ENCODE results near the gene SLMAP.

The SLMAP gene

DNA sequence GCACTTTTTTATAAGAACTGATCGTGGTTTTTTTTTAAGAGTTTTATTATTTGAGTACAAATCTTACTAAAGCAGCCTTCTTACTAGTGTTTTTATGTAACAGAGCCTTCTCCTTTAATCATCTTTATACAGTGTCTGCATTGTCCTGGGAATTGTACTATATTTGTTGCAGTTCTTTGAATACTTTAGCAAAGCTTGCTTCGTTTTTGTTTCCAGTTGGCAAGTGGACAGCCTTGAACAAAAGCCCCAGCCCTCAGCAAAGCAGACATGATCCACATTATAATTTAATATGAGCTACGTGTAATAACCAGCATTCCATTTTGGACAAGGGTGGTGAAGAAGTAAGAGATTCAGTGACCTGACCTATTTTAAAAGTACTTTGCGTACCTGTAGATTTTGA lies 139.9 kb downstream of the SLMAP start:
- DNase-seq (ENCODE audit: low read depth): no peak

DNA sequence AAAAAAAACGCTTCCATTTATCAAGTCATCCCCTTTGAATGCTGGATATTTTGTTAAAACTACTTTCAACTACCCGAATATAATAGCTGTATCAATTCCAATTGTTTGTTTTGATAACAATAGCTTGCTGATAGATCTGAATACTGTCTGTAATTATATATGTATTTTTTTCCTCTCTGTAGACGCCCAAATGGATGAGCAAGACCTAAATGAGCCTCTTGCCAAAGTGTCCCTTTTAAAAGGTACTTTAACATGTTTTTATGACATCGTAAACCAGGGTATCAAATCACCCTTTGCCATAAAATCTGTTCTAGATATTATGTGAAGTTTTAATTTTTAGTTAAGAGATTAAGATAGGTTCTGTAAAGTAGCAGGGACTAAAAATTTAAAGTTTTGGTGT lies 140.6 kb downstream of the SLMAP start:
- DNase-seq (ENCODE audit: low read depth): no peak

DNA sequence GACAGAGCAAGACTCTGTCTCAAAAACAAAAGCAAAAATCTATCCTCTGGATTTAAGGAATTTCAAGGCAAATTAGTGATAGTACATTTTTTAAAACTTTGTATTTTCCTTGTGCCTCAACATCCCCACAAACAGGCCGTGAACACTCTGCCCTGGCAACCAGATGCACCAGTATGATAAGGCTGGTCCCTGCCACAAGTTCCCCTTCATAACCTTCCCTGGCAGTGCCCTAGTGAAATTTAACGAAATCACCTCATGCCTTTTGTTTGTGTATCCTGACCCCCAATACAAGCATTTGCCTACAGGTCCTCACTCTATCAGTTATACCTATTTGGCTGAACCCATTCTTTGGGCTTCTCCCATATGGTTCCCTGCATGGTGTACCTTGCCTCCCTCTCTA lies 144.7 kb downstream of the SLMAP start:
- DNase-seq (ENCODE audit: low read depth): no peak

DNA sequence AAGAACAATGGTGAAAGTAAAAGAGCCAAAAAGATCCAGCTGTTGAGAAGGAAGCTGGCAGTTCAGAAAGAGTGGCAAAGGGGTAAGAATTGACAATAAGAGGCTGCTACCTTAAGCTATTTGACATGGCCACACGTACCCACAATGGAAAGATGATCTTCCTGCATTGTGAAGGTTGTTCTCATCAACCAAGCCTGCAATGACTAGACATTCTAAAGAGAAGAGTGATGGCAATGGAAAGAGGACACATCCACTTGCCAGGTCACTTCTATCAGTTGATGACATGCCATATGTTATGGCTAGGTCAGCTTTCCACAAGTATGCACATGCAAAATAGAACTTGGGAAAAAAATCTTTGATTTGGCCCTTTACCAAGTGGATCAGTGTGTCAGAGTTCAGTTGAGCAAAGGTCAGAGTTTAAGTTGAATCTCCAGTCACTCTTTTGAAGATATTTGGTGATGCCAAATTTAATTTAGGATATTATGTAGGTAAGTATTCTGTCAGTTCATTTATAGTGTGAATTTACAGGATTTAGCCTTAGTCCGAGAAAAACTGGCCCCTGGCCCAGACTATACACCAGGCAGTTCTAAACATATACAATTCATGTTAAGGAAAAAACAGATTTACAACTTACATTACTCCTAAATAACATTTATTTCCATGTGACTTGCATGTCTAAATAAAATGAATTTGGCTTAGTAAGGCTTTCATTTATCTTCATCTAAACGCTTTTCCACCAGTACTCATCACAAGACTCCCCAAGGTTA lies 147.2 kb downstream of the SLMAP start:
- no peak for DNase-seq (ENCODE audit: low read depth)

DNA sequence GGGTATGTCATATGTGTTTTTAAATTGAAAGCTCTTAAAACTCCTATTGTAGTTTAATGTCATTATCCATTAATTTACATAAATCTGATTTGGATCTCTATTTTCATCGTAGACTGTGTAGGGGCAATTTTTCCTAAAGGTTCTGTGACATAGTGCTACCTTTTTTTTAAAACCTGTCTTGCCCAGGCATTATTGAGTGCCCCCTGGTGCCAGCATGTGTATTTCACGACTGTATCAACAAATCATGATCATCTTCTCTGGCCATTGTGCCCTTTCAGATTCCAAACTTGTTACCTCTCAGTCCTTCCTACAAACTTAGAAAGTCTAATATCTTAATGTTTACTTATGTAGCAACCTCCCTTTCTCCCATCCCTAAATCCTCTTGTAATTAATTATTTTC lies 154.9 kb downstream of the SLMAP start:
- peak; percentile 14 for DNase-seq (ENCODE audit: low read depth)

DNA sequence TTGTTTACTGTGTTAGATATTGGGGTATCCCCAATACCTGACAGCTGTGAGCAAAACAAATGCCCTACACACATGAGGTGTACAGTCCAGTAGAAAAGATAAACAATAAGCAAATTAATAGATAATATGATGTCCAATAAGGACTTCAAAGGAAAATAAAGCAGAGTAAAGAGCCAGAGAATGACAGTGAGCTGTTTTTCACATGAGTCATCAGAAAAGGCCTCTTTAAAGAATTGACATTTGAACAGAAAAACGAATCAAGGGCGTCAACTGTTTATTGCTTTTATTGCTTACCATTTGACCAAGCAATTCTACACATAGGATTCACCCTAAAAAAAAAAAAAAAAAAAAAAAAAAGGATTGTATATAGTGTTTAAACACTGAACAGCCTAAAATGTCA lies 155.5 kb downstream of the SLMAP start:
- peak; percentile 34 for DNase-seq (ENCODE audit: low read depth)

DNA sequence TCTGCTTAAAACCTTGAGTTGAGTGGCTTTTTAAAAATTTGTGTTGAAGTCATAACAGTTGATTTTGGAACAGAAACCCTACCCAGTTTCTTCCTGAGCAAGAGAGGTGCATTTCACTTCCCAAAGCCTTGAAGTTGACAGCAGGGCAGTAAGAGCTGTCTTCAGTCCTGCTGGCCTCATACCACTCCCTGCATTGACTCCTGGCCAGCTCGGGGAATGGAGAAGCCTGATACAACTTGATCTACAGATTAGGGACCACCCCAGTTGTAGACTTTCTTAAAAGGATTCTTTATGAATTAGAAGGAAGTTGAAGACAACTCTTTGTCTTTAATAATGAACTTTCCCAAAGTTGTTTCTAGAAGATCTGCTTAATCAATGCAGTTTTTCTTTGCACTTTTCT lies 161.5 kb downstream of the SLMAP start:
- no peak for DNase-seq (ENCODE audit: low read depth)

DNA sequence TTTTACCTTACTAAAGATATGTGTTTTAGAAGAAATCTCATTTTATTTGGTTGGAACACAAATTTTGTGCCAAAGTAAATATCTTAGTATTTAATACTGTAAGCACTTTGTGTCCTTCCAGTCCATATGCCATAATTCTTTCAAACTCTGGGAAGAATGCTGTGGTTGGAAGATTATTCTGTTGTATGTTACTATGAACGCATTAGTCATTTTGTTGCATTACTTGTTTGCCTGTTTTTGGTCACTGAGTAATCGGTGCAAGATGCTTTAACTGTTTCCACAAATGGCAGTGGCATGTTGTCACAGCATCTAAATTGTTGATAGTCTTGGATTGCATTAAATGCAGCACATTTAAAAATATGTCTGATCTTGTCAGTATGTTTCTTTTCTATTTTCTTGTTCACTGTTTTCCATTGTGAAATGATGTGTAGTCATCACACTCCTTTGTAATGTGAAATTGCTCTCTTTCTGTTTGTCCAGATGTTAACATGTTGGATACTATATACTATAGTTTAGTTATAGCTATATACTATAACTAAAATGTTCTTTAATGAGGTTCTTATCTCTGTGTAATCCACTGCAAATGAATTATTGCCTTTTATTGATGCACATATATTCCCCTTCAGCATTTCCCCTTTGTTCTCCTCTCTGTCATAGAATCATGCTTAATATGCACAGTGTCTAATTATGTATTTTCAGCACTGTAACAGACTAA lies 162.2 kb downstream of the SLMAP start:
- peak; percentile 27 for DNase-seq (ENCODE audit: low read depth)

DNA sequence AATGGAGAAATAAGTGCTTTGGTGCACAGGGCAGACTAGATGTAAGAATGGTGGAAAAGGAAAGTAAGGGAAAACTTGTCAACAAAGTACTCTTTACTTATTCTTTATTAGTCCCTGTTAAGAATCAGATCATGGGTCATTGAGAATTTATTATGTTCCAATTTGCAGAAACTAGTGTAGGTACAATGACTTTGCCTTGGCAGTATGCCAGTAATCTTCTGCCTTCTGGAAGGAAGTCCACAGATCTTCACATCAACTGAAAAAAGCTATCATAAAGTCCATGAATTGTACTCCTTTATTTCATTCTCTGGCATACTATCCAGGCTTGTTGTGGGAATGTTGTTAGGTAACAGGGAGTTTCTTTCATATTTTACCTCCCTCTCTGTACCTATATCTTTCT lies 163.9 kb downstream of the SLMAP start:
- DNase-seq (ENCODE audit: low read depth): no peak

DNA sequence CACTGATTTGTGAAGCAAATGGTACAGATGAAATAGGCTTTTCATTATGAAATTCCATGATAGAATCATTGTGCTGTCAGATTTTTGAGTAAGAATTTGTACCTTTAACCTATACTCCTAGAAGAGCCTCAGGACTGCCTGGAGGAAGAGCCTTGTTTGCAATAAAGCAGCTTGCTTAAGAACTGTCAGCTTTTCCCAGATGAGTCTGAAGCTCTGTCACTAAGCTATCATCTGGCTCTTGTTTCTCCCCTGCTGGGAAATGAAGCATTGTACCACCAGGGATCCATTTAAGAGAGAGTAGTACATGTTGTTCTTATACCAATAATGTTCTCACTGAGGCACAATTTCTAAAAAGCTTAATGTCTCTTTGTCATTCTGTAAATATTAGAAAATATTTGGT lies 167.0 kb downstream of the SLMAP start:
- no peak for DNase-seq (ENCODE audit: low read depth)

DNA sequence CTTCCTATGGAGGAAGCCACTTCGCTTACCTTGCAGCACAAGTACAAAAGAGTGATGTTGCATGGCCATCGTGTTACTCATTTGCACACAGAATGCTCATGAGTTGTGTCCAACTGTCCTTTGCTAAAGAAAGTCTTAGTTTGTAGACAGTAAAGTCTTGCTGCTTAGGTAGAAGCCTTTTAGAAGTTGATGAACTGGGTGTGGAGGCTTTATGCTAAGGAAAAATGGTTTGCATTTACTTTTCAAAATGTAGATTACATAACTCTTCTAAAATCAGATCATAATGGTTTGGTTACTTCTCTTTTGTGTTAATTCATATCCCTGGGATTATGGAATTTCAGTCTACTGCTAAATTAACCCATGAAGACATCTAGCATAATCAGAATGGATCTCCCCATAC lies 167.6 kb downstream of the SLMAP start:
- no peak for DNase-seq (ENCODE audit: low read depth)

DNA sequence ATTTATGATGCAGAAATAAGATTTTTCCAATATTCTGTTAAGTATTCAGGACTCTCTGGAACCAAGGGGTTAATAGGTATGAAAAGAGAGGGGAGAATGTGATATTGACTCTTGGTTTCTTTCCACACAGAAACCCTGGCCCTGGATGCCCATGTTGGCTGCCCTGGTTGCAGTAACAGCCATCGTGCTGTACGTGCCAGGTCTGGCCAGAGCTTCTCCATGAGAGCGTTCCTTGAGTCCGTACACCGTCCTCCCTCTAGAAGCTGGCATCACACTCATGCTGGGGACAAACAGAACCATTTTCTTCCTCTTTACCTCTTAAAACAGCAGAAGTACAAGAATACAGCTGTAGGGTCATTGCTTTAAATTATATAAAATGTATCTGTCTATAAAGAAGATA lies 171.1 kb downstream of the SLMAP start:
- DNase-seq (ENCODE audit: low read depth): no peak

DNA sequence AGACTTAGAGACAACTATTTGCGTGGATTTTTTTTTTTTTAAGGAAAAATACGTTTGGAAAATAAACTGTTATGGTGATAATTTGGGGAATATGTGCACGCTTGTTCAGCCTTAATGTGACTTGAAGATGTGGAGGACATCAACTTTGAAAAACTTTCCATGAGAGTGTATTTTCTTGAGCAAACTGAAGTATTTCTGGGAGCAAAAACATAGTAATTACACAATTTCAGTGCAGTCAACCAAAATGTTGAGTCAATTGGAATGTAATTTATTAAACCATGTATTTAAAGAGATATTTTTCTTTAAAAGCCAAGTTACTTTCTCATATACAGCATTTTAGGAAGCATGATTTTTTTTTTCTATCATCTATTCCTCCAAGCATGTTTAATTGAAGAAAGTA lies 171.8 kb downstream of the SLMAP start:
- no peak for DNase-seq (ENCODE audit: low read depth)

DNA sequence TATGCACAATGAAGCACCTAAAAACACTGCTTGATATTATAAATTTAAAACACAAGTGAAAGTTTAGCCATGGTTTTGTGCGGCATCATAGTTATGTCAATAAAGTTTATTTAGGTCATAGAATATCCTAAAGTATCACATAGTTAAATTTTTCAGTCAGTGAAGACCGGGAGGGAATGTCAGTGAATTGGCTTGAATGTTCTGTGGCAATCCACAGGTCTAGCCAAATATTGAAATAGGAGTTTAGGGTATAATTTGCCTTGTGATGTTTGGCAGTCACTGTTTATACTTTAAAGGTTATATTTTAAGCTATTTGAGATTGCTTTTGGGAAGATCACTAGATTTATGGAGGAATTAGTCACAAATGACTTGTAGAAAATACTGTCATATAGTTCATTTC lies 172.4 kb downstream of the SLMAP start:
- no peak for DNase-seq (ENCODE audit: low read depth)

DNA sequence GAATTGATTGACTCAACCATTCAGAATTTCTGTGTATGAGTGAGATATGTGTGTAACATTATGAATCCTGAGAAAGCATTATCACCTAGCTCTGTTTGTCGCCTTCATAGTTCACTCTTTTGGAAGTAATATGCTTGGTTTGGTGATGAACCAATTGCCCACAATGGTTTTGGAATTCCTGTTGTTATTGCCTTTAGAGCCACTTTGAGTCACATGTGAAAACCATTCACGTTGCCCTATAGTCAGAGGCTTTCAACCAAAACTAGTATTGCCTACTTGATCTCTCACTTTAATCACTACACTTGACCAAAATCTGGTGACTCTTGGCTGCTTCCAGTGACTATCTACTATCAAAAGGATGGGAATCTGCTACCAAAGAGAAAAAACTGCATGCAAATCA lies 173.9 kb downstream of the SLMAP start:
- no peak for DNase-seq (ENCODE audit: low read depth)

DNA sequence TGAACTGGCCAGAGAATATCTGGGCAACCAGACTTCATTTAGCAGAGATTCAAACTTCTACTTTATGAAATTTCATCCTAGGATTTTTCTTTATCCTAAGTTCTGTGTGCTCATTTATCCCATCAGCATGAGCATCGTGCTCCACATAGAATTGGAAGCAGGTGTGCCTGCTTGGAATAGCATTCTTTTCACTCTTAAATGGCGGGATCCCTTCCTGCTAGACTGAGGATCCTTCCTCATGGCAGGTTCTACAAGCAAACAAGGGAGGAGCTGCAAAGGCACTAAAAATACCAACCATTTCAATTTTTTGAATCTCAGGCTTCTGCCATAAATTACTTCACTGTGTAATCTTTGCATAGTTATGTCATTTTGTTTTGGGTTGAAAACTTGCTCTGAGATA lies 177.5 kb downstream of the SLMAP start:
- no peak for DNase-seq (ENCODE audit: low read depth)

DNA sequence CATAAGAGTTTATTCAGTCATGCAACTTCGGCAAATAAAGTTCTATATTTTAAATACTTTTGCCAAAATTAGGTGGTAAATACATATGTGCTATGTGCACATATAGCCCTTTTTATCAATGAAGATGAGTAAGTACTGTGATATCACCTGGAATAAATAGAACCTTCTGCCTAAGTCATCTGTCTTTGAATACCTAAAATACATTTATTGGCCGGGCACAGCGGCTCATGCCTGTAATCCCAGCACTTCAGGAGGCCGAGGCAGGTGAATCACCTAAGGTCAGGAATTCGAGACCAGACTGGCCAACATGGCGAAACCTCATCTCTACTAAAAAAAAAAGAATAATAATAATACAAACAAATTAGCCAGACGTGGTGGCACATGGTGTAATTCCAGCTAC lies 178.3 kb downstream of the SLMAP start:
- DNase-seq (ENCODE audit: low read depth): no peak

DNA sequence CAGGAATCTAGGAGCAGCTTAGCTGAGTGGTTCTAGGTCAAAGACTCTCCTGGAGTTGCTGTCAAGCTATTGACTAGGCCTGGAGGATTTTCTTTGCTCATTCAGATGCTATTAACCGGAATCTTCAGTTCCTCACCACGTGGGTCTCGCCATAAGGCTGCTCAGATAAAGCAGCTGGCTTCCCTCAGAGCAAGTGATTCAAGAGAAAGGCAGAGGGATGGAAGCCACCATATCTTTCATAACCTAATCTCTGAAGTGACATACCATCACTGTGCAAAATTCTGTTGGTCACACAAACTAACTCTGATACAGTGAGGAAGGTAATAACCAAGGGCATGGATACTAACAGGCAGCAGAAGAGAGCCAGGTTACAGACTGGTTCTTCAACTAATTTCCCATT lies 179.4 kb downstream of the SLMAP start:
- DNase-seq (ENCODE audit: low read depth): no peak

DNA sequence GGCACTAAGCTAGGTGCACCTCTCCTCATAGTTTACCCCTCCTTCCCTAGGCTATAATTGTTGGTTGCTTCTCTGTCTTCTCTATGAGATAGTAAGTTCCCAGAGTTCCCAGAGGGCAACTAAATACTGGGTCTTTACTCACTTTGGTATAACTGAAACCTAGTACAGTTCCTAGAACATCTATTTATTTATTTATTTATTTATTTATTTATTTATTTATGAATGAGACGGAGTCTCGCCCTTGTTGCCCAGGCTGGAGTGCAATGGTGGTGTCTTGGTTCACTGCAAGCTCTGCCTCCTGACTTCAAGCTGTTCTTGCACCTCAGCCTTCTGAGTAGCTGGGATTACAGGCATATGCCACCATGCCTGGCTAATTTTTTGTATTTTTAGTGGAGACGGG lies 181.0 kb downstream of the SLMAP start:
- no peak for DNase-seq (ENCODE audit: low read depth)

DNA sequence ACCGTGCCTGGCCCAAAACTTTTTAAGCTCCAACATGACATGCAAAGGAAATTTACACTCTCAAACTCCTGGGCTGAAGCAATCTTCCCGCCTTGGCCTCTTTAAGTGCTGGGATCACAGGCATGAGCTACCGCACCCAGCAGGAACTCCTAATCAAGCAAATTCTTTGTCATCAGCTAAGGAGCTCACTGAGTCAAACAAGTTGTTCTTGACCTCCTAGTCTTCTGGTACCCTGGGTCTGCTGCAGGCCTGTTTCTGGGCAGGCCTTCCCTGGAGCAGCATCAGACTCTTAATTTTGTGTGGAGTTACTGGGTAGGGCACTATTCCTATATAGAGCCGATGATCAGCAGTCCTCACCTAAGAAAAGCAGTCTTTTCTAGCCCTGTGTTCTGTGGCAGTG lies 183.7 kb downstream of the SLMAP start:
- DNase-seq (ENCODE audit: low read depth): no peak

DNA sequence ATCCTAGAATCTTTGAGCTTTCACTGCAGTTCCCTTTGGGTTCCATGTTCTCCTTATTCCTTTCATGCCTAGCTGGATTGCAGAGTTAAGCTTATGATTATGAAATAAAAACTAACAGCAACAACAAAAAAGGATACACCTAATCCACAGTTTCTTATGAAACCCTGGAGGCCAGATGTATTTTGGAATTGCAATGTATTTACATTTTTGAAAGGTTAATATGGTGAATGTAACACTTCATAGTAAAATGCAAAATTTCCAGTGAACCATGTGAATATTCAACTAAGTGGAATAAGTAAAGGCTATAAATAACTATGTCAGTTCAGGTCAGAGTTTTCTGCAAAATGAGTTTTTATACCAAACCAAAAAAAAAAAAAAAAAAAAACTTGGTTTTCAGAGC lies 186.3 kb downstream of the SLMAP start:
- no peak for DNase-seq (ENCODE audit: low read depth)

DNA sequence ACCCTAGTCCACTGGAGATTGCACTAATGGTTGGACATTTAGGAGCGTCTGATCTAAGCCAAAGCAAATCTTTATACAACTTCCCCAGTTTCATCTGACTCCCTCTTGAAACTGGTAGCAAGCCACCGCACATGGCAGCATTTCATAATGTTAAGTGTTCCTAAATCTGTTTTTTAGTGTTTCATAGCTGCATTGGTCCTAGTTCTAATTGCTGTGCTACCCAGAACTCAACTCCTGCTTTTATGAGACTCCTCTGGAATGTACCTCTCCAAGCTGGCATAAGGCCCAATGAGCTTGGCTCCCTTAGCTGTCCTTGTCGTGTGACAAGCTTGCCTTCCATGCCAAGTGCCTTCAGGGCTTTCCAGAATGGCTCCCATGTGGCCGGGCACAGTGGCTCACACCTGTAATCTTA lies 186.8 kb downstream of the SLMAP start:
- no peak for DNase-seq (ENCODE audit: low read depth)

DNA sequence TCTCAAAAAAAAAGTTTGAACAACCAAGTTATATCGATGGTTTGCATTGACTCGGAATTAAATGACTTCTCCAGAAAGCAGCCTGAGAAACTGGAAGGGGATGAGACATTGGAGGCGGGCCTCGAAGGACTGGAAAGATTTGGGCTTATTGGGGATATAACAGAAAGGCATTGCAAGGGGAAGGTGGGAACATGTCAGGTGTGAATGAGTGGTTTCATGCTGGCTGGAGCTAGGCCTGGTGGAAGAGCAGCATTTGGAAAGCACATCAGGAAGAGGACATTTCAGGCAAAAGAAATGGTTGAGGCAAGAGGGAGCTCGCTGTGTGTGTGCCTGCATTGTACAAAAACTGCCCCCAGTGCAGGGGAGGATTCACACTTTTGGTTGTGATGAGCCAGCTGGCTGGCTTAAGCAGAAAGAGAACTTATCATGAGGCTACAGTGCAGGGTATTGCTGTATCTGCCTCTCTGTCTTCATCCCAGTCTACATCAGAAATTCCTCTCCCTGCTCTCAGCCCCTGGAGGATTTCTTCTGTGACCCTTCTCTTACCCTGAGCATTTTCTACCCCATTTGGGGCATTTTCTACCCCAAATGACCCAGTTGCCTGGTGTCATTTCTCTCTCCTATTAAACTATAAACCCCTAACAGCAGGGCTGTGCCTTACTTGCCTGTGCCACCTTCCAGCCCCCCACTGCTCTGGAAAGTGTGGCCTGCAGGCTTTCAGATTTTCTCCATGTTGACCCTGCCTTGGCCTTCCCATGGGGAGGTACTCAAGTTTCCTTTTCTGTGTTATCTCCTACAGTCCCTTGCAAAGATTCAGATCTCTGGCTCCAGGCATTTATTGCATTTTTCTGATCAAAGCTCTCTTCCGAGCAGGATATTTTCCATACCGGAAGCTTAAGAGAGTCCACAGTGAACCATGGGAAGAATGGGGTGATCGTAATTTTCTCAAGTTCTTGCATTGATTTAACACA lies 187.7 kb downstream of the SLMAP start:
- DNase-seq (ENCODE audit: low read depth): no peak

All from HS-27A (cell line).